Inflammatory macrophage treated with lipopolysaccharide for 1 hour (primary cell): ENCODE measurements around the gene ELFN1.
"Not testable (repeated sequence)": the region's sequence is repeated elsewhere in the genome, so short reads cannot be mapped to it uniquely, and the experiment has no call there.

ENCODE experiments used
- DNase-seq, 2 donors: peaks; one replicate each; pipeline ENCODE4 v3.0.0-alpha.2; 2020 to 2022

ELFN1 gene

GRCh38 chr7:1713502-1714484 is 43.7 kb downstream of the ELFN1 start:
- no peak for DNase-seq

DNA sequence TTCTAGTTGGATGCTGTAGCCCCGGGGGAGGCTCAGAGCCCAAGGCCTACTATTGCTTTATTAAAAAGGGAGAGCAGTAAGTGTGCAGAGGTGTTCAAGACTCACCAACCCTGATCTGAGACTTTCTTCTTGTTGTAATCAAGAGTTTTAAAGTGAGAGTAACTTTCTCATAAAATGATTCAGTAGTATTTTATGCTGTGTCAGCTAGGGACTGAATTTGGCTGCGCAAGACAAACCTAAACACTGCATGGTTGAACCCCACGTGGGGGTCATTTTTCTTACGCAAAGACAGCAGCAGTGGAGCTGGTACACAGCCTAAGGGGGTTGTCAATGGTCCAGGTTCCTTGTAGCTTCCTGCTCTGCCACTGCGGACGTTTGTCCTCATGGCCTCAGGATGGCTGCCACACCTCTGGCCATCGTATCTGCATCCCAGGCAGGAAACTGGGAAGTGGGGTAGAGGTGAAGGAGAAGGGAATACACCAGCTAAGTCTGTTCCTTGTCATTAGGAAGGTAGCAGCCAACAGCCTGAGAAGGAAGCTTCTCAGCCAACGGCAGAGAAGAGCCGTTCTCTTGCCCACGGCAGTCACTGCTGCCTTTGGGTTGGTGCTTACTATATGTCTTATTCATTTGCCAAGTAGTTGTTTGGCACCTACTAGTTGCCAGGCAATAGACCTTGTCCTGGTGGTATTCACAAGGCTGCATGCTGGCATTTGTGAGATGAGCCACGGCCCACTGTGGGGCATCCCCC is 44.7 kb downstream of the ELFN1 start:
- no peak for DNase-seq

- no peak for DNase-seq
These were observed 45.2 kb downstream of the ELFN1 start for GRCh38 chr7:1715331-1715625.

DNA sequence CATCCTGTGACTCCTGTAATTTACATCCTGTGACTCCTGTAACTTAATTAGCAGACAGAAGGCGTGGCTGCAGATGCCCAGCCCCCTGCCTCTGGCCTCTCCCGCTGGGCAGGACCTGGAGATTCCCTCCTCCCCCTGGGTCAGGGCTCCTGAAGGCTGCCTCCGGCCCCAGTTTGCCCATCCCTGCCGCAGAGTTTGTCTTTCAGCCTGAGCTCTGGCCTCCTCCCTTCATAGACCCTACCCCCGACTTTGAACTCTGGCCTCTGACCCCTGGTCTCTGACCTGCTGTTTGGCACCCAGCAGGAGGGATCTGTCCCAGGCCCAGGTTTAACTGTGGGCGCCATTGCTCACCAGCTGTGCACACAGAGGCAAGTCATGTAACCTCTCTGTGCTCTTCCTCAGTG is 45.6 kb downstream of the ELFN1 start:
- no peak for DNase-seq

GRCh38 chr7:1716263-1717094 is 46.4 kb downstream of the ELFN1 start:
- no peak for DNase-seq

GRCh38 chr7:1717095-1717483 is 47.0 kb downstream of the ELFN1 start:
- DNase-seq = no peak

DNA sequence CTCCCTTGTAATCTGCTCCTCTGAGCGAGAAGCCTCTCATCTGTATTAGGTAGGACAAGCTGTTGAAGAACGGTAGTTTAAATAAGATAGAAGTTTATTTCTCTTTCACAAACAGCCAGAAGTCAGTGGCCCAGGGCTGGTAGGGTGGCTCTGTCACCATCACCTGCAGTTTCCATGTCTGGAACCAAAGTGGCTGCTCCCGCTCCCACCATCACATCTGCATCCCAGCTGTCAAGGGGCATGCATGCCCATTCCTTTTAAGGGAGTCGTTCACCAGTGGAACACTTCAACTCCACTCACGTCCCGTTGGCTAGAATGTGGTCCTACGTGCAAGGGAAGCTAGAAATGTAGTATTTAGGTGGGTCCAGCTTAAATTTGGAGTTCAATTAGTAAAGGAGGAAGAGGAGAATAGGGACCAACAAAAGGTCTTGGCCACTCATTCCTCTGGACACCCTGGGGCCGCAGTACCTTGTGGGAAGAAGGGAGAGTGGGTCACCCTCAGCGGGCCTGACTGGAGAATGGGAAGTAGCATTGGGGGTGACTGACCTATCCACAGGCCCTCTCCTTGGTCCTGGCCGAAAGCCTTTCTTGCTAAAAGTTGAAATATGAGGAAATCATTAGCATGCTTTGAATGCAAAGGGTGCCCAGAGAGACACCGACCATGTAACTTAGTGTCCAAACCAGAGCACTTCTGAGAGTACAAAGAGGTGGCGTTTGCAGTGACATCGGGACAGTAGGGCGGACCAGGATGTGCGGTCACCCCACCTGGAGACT is 48.0 kb downstream of the ELFN1 start:
- DNase-seq = no peak

DNA sequence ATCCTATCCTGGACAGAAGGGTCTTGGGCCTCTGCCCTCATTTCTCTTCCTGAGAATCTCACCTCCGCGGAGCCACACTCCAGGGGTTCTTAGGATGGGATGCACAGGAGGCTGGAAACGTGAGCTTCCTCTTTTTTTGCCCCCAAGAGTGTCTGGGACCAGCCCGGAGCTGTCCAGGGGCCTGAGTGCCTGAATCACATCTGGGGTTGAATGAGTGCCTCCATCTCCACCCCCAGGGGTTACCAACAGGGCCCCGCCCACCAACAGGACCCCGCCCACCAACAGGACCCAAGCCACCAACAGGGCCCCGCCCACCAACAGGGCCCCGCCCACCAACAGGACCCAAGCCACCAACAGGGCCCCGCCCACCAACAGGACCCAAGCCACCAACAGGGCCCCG is 48.8 kb downstream of the ELFN1 start:
- not testable (repeated sequence) for DNase-seq

DNA sequence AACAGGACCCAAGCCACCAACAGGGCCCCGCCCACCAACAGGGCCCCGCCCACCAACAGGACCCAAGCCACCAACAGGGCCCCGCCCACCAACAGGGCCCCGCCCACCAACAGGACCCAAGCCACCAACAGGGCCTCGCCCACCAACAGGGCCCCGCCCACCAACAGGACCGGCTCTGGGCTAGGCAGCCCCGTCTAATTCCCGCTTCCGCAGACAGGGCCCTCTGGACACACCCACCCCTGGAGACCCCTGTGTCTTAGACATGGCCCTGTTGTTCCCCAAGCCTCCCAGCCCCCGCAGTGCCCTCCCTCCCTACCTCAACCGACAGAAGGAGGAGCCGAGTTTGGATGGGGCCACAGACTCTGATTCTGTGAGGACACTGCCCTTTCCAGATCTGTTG is 49.2 kb downstream of the ELFN1 start:
- DNase-seq = not testable (repeated sequence)

GRCh38 chr7:1719913-1720312 is 49.8 kb downstream of the ELFN1 start:
- no peak for DNase-seq

DNA sequence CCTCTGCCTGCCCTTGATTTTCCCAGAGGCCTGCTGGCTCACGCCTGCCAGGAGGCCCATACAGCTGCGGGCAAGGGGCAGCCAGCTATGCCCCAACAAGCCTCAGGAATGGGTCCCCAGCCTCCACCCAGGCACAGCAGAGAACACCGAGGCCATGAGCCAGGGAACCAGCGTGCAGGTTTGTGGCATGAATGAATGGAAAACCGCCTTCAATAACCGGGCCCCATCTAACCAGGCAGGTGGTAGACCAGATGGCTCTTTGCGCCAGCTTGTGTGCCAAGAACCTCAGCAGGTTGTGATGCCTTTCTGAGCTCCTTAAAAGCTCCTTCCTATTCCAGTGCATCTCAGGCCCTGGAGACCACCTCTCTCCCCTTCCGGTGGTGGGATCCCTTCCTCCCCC is 50.2 kb downstream of the ELFN1 start:
- no peak for DNase-seq

GRCh38 chr7:1721047-1721690 is 51.1 kb downstream of the ELFN1 start:
- no peak for DNase-seq

DNA sequence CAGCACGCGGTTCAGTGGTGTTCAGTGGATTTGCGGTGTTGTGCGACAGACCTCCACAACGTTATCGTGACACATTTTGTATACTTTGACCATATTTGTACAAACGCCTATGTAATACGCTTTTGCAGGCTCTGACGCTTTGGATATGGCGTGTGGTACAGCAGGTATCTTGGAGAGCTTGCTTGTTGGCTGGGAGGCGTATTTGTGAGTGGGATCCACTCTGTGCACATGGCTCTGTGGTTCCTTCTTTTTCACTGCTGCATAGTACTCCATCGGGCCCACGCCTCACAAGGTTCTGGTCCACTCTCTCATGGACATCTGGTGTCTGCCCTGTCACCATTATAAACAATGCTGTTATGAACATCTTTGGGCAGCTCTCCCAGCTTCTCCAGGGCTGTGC is 53.2 kb downstream of the ELFN1 start:
- DNase-seq = no peak

DNA sequence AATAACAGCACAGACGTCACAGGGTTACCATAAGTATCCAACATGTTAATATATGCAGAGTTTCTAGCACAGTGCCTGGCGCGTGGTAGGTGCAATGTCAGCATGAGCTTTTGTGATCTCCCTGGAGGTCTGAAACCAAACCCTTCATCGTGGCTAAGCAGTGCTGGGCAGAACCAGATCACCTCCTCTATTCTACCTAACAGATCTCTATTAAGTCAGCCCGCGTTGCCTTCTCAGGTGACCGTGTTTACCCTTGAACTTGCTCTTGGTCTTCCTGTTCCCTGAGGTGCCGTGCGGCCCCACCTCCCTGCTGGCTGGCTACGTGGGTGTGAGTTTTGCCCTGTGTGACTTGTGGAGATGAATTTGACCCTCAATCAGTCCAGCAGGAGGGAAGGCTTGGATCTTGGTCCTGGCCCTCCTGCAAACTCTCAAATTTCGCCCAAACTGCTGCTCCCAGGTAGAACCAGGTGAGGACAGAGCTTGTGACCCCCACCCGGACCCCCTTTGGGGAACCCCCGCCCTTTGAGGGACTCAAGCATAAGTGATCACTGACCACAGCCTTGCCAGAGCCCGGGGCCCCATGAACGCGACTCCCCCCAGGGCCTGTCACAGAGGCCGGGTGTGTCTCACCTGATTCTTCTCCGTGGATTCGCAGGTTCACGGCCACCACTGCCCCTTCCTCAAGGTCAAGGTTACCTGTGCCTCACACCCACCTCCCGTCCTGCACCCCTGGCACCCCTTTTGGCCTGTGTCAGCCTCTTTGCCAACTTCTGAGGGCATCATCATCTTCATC is 54.2 kb downstream of the ELFN1 start:
- no peak for DNase-seq

DNA sequence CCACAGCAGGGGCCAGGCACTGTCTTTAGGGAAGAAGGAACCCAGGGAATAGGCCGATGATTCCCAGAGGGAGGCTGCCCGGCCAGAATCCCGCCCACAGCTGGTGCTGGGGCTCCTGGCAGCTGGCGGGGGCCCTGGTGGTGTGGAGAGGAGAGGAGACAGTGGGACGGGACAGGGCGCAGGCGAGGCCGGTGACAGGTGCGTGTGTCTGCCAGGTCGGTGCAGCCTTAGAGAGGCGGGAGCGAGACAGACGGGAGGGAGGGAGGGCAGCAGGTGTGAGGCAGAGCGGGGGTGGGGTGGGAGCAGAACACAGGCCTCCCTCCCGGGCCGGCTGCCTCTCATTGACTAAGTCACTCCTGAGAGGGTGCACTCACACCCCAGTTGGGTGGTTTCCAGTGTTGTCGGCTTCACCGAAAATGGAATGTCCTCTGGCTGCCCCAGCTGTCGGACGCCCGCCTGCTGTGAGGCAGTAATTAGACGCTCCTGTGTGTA is 55.2 kb downstream of the ELFN1 start:
- DNase-seq = no peak

DNA sequence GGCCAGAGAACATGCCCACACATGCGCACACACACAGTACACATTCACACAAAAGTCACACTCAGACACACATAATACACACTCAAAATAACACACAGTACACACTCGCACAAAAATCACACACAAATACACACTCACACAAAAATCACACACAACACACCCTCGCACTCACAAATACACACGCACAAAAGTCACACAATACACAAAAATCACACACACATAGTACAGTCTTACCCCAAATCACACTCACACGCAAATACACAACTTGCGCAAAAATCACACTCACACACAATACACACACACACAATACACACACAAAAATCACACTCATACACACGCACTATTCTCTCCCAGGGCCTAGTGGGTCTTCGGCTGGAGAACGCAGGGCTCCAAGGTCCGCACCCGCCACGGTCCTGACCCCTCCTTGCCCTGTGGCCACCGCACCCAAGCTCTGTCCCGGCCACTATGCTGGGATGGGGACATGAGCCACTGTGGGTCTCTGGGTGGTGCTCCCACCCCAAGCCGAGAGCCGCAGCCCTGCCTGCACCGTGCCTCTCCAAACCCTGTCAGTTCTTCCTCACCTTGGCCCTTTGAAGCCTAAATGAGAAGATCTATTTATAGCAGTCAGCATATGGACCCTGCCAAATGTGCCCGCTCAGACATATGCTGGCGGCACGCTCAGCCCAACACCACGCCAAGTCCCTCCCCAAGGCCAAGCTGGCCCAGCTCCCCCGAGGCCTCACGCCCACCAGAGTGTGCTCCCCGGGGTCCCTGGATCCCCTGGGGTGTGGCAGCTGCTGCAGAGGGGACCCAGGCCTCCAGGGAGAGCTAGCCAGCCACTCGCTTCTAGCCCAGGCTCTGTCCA is 55.9 kb downstream of the ELFN1 start:
- DNase-seq = no peak

GRCh38 chr7:1727079-1727478 is 57.0 kb downstream of the ELFN1 start:
- no peak for DNase-seq

GRCh38 chr7:1727812-1728570 is 57.9 kb downstream of the ELFN1 start:
- no peak for DNase-seq

- no peak for DNase-seq
These were observed 59.1 kb downstream of the ELFN1 start for GRCh38 chr7:1729183-1729582.
